OCI-LY1 (cell line): ENCODE measurements around the gene WNT11.

Source experiments
- CTCF ChIP-seq: fragments of 200-600 bp; sonication (generic), shearing (Covaris generic); IDR thresholded peaks from 2 replicates; pipeline ENCODE4 v1.5.1; 2017; ENCODE audit warnings: mild to moderate bottlenecking, antibody characterized with exemption, low read length, moderate library complexity, mixed read lengths
- EZH2 ChIP-seq: fragments of 200-600 bp; sonication (generic), shearing (Covaris generic); IDR thresholded peaks from 2 replicates; pipeline ENCODE4 v1.8.0; 2017; ENCODE audit warnings: borderline replicate concordance, mixed run types, mild to moderate bottlenecking, antibody characterized with exemption, low read length, moderate library complexity, mixed read lengths

- TF ChIP-seq CTCF (no peak), EZH2 (no peak)
Observed at GRCh38 chr11:76156971-76157427, 49.3 kb downstream of the WNT11 start.
